ENCODE results near the gene CLCN5.

The CLCN5 gene

GRCh38 chrX:50107470-50107869 is 185.1 kb downstream of the CLCN5 start:
- Histone ChIP-seq H3K9ac (ENCODE audit: low read depth, low read length, poor library complexity) (no peak overlapping the region), H4K8ac (ENCODE audit: low read depth, low read length) (no peak overlapping the region), H3K27me3 (ENCODE audit: control insufficient read depth in 3 of 3, insufficient read depth in 3 of 3, low read depth in 1 of 3, low read length in 3 of 3) (no peaks in the 10 kb centered on the region), H2BK120ac (ENCODE audit: low read depth, low read length) (no peak overlapping the region), H2BK12ac (ENCODE audit: low read length) (no peak overlapping the region), H3K9me3 (replicated peaks in 1 of 2; ENCODE audit: control insufficient read depth in 2 of 2, insufficient read depth in 1 of 2, low read depth in 1 of 2, low read length in 2 of 2) (no peaks in the 10 kb centered on the region), H3K36me3 (replicated peaks in 1 of 2; ENCODE audit: control insufficient read depth in 2 of 2, insufficient read depth in 2 of 2, low read length in 2 of 2) (no peaks in the 10 kb centered on the region), H3K4ac (ENCODE audit: low read length) (no peak overlapping the region), H3K4me3 (ENCODE audit: low read length in 2 of 2) (no peak overlapping the region), H3K14ac (ENCODE audit: low read length) (no peak overlapping the region), H3K18ac (ENCODE audit: low read length) (no peak overlapping the region), H3K79me1 (ENCODE audit: low read depth, low read length) (no peaks in the 10 kb centered on the region), H2AFZ (ENCODE audit: low read length) (no peak overlapping the region), H4K91ac (ENCODE audit: low read depth, low read length, poor library complexity) (no peak overlapping the region), H2AK5ac (ENCODE audit: low read depth, low read length) (no peak overlapping the region), H3K4me1 (ENCODE audit: control insufficient read depth in 2 of 2, insufficient read depth in 1 of 2, low read depth in 1 of 2, low read length in 2 of 2) (no peaks in the 10 kb centered on the region), H3K4me2 (ENCODE audit: insufficient read depth, low read length, poor library complexity, severe bottlenecking) (no peak overlapping the region), H3K23ac (ENCODE audit: low read depth, low read length, poor library complexity) (no peak overlapping the region), H2BK5ac (ENCODE audit: low read length) (no peak overlapping the region), H2BK15ac (ENCODE audit: low read length) (no peak overlapping the region), H3K27ac (replicated peaks; ENCODE audit: low read length) (no peak overlapping the region)
- WGBS, 2 donors (ENCODE audit: extremely low coverage in 2 of 2, insufficient read length in 2 of 2, insufficient replicate concordance in 1 of 2) = no CpG with 5 or more reads among the region's 2 CpGs
- DNase-seq (ENCODE audit: low spot score) = no peak

- H2BK5ac ChIP-seq (ENCODE audit: low read length) = no peak overlapping the region
- no peak overlapping the region for H2BK12ac ChIP-seq (ENCODE audit: low read length)
- H3K23ac ChIP-seq (ENCODE audit: low read depth, low read length, poor library complexity) = no peak overlapping the region
- H2AFZ ChIP-seq (ENCODE audit: low read length) = no peak overlapping the region
- H3K4ac ChIP-seq (ENCODE audit: low read length) = no peak overlapping the region
- no peak overlapping the region for H2BK15ac ChIP-seq (ENCODE audit: low read length)
- H3K18ac ChIP-seq (ENCODE audit: low read length) = no peak overlapping the region
- H3K4me2 ChIP-seq (ENCODE audit: insufficient read depth, low read length, poor library complexity, severe bottlenecking) = no peak overlapping the region
- H2AK5ac ChIP-seq (ENCODE audit: low read depth, low read length) = no peak overlapping the region
- H3K14ac ChIP-seq (ENCODE audit: low read length) = no peak overlapping the region
- no peaks in the 10 kb centered on the region for H3K27me3 ChIP-seq (ENCODE audit: control insufficient read depth in 3 of 3, insufficient read depth in 3 of 3, low read depth in 1 of 3, low read length in 3 of 3)
- H4K91ac ChIP-seq (ENCODE audit: low read depth, low read length, poor library complexity) = no peak overlapping the region
- H2BK120ac ChIP-seq (ENCODE audit: low read depth, low read length) = no peak overlapping the region
- H3K79me1 ChIP-seq (ENCODE audit: low read depth, low read length) = no peaks in the 10 kb centered on the region
- no peak overlapping the region for H4K8ac ChIP-seq (ENCODE audit: low read depth, low read length)
- H3K27ac ChIP-seq (replicated peaks; ENCODE audit: low read length) = no peak overlapping the region
- no peaks in the 10 kb centered on the region for H3K9me3 ChIP-seq (replicated peaks in 1 of 2; ENCODE audit: control insufficient read depth in 2 of 2, insufficient read depth in 1 of 2, low read depth in 1 of 2, low read length in 2 of 2)
- no CpG with 5 or more reads among the region's 2 CpGs for WGBS, 2 donors (ENCODE audit: extremely low coverage in 2 of 2, insufficient read length in 2 of 2, insufficient replicate concordance in 1 of 2)
- H3K36me3 ChIP-seq (replicated peaks in 1 of 2; ENCODE audit: control insufficient read depth in 2 of 2, insufficient read depth in 2 of 2, low read length in 2 of 2) = no peaks in the 10 kb centered on the region
- H3K9ac ChIP-seq (ENCODE audit: low read depth, low read length, poor library complexity) = no peak overlapping the region
- no peak for DNase-seq (ENCODE audit: low spot score)
- H3K4me3 ChIP-seq (ENCODE audit: low read length in 2 of 2) = no peak overlapping the region
- no peaks in the 10 kb centered on the region for H3K4me1 ChIP-seq (ENCODE audit: control insufficient read depth in 2 of 2, insufficient read depth in 1 of 2, low read depth in 1 of 2, low read length in 2 of 2)
Measured at GRCh38 chrX:50108264-50108663, 185.9 kb downstream of the CLCN5 start.

DNA sequence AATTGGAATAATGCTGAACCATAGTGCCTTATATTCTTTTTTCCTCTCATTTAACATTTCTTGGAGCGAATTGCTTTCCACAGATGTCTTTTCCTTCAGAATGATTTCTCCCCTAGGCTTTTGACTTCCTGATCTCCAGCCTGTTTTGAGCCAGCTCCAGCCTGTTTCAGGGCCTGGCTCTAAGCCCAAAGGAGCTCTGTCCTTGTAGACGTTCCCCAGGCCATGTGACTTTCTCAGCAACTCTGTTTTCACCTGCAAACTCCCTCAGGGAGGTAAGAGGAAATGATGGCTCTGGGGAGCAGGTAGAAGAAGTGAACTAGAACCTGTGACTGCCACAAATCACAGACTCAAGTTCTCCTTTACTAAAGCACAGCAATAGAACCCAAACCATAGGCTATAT is 189.3 kb downstream of the CLCN5 start:
- H3K4me3 ChIP-seq (ENCODE audit: low read length in 2 of 2) = no peak overlapping the region
- H3K4me1 ChIP-seq (ENCODE audit: control insufficient read depth in 2 of 2, insufficient read depth in 1 of 2, low read depth in 1 of 2, low read length in 2 of 2) = no peaks in the 10 kb centered on the region
- no CpG with 5 or more reads among the region's 2 CpGs for WGBS, 2 donors (ENCODE audit: extremely low coverage in 2 of 2, insufficient read length in 2 of 2, insufficient replicate concordance in 1 of 2)
- no peak overlapping the region for H2BK5ac ChIP-seq (ENCODE audit: low read length)
- no peak overlapping the region for H2AK5ac ChIP-seq (ENCODE audit: low read depth, low read length)
- H3K36me3 ChIP-seq (replicated peaks in 1 of 2; ENCODE audit: control insufficient read depth in 2 of 2, insufficient read depth in 2 of 2, low read length in 2 of 2) = no peaks in the 10 kb centered on the region
- H2BK15ac ChIP-seq (ENCODE audit: low read length) = no peak overlapping the region
- H4K8ac ChIP-seq (ENCODE audit: low read depth, low read length) = no peak overlapping the region
- H3K14ac ChIP-seq (ENCODE audit: low read length) = no peak overlapping the region
- H3K4ac ChIP-seq (ENCODE audit: low read length) = no peak overlapping the region
- no peak overlapping the region for H3K18ac ChIP-seq (ENCODE audit: low read length)
- no peak overlapping the region for H3K23ac ChIP-seq (ENCODE audit: low read depth, low read length, poor library complexity)
- no peak overlapping the region for H2BK12ac ChIP-seq (ENCODE audit: low read length)
- no peak overlapping the region for H3K9ac ChIP-seq (ENCODE audit: low read depth, low read length, poor library complexity)
- no peaks in the 10 kb centered on the region for H3K27me3 ChIP-seq (ENCODE audit: control insufficient read depth in 3 of 3, insufficient read depth in 3 of 3, low read depth in 1 of 3, low read length in 3 of 3)
- no peak overlapping the region for H4K91ac ChIP-seq (ENCODE audit: low read depth, low read length, poor library complexity)
- no peak overlapping the region for H2BK120ac ChIP-seq (ENCODE audit: low read depth, low read length)
- no peak for DNase-seq (ENCODE audit: low spot score)
- no peaks in the 10 kb centered on the region for H3K9me3 ChIP-seq (replicated peaks in 1 of 2; ENCODE audit: control insufficient read depth in 2 of 2, insufficient read depth in 1 of 2, low read depth in 1 of 2, low read length in 2 of 2)
- no peak overlapping the region for H3K4me2 ChIP-seq (ENCODE audit: insufficient read depth, low read length, poor library complexity, severe bottlenecking)
- no peak overlapping the region for H2AFZ ChIP-seq (ENCODE audit: low read length)
- no peak overlapping the region for H3K27ac ChIP-seq (replicated peaks; ENCODE audit: low read length)
- H3K79me1 ChIP-seq (ENCODE audit: low read depth, low read length) = no peaks in the 10 kb centered on the region

GRCh38 chrX:50114113-50114512 is 191.7 kb downstream of the CLCN5 start:
- H2BK15ac ChIP-seq (ENCODE audit: low read length) = no peak overlapping the region
- no peak overlapping the region for H2BK5ac ChIP-seq (ENCODE audit: low read length)
- H3K27ac ChIP-seq (replicated peaks; ENCODE audit: low read length) = no peak overlapping the region
- H2BK12ac ChIP-seq (ENCODE audit: low read length) = no peak overlapping the region
- H3K27me3 ChIP-seq (ENCODE audit: control insufficient read depth in 3 of 3, insufficient read depth in 3 of 3, low read depth in 1 of 3, low read length in 3 of 3) = no peaks in the 10 kb centered on the region
- no peaks in the 10 kb centered on the region for H3K79me1 ChIP-seq (ENCODE audit: low read depth, low read length)
- no peak overlapping the region for H2AK5ac ChIP-seq (ENCODE audit: low read depth, low read length)
- H3K4ac ChIP-seq (ENCODE audit: low read length) = no peak overlapping the region
- H3K14ac ChIP-seq (ENCODE audit: low read length) = no peak overlapping the region
- H4K91ac ChIP-seq (ENCODE audit: low read depth, low read length, poor library complexity) = no peak overlapping the region
- no peak overlapping the region for H3K4me2 ChIP-seq (ENCODE audit: insufficient read depth, low read length, poor library complexity, severe bottlenecking)
- WGBS, 2 donors (ENCODE audit: extremely low coverage in 2 of 2, insufficient read length in 2 of 2, insufficient replicate concordance in 1 of 2) = no CpG with 5 or more reads among the region's 2 CpGs
- H4K8ac ChIP-seq (ENCODE audit: low read depth, low read length) = no peak overlapping the region
- no peak overlapping the region for H2AFZ ChIP-seq (ENCODE audit: low read length)
- H3K4me1 ChIP-seq (ENCODE audit: control insufficient read depth in 2 of 2, insufficient read depth in 1 of 2, low read depth in 1 of 2, low read length in 2 of 2) = no peaks in the 10 kb centered on the region
- no peak overlapping the region for H3K18ac ChIP-seq (ENCODE audit: low read length)
- H2BK120ac ChIP-seq (ENCODE audit: low read depth, low read length) = no peak overlapping the region
- no peak overlapping the region for H3K9ac ChIP-seq (ENCODE audit: low read depth, low read length, poor library complexity)
- H3K23ac ChIP-seq (ENCODE audit: low read depth, low read length, poor library complexity) = no peak overlapping the region
- no peaks in the 10 kb centered on the region for H3K36me3 ChIP-seq (replicated peaks in 1 of 2; ENCODE audit: control insufficient read depth in 2 of 2, insufficient read depth in 2 of 2, low read length in 2 of 2)
- no peak for DNase-seq (ENCODE audit: low spot score)
- no peak overlapping the region for H3K4me3 ChIP-seq (ENCODE audit: low read length in 2 of 2)
- H3K9me3 ChIP-seq (replicated peaks in 1 of 2; ENCODE audit: control insufficient read depth in 2 of 2, insufficient read depth in 1 of 2, low read depth in 1 of 2, low read length in 2 of 2) = no peaks in the 10 kb centered on the region
